Measurements from ENCODE around the gene CRTAP. TPM values are rescaled to one million over a fixed set of nuclear protein-coding genes. Genes with fewer than 3 reads are reported as not detected.

Gene CRTAP
- total RNA-seq, 2 donors from 2014 or later, result 164 to 166 TPM

DNA sequence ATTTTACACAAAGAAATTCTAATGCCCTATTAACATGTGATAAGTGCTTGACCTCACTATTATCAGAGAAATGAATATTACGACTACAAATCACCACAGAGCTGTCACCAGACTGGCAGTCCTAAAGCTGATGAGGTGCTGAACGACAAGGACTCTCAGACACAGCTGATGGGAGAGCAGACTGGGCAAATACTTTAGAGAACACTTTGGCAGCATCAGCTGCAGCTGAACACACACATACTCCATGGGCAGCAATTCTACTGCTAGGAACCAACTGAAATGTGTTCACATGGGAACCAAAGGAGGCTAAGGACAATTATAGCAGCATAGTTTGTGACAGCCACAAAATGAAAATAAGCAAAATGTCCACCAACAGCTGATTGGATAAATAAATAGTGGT, 59.3 kb downstream of the CRTAP start:
- Mint-ChIP-seq H3K4me3 (no peak overlapping the region), H3K27me3 (ENCODE audit: insufficient read depth) (peaks cover 3% of the 10 kb centered on the region), H3K4me1 (no peaks in the 10 kb centered on the region), H3K27ac (no peak overlapping the region), H3K36me3 (ENCODE audit: low read depth) (no peaks in the 10 kb centered on the region), H3K9me3 (peaks cover 3% of the 10 kb centered on the region)
- no peak overlapping the region for H3K27ac ChIP-seq (ENCODE audit: low read depth, low read length)
- H3K36me3 ChIP-seq (ENCODE audit: control insufficient read depth, insufficient read depth, low read length), result no peaks in the 10 kb centered on the region
- no peak for DNase-seq
- TF ChIP-seq, protein P1, sequence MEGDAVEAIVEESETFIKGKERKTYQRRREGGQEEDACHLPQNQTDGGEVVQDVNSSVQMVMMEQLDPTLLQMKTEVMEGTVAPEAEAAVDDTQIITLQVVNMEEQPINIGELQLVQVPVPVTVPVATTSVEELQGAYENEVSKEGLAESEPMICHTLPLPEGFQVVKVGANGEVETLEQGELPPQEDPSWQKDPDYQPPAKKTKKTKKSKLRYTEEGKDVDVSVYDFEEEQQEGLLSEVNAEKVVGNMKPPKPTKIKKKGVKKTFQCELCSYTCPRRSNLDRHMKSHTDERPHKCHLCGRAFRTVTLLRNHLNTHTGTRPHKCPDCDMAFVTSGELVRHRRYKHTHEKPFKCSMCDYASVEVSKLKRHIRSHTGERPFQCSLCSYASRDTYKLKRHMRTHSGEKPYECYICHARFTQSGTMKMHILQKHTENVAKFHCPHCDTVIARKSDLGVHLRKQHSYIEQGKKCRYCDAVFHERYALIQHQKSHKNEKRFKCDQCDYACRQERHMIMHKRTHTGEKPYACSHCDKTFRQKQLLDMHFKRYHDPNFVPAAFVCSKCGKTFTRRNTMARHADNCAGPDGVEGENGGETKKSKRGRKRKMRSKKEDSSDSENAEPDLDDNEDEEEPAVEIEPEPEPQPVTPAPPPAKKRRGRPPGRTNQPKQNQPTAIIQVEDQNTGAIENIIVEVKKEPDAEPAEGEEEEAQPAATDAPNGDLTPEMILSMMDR (conservative IDR thresholded peaks at IDR 0.05), result no peak
- H3K4me3 ChIP-seq (ENCODE audit: low read length), result no peak overlapping the region
- no peak overlapping the region for H3K9ac ChIP-seq (ENCODE audit: extremely low read depth, low read length, poor library complexity, severe bottlenecking)
- H3K4me1 ChIP-seq (ENCODE audit: control insufficient read depth, insufficient read depth, low read length), result no peaks in the 10 kb centered on the region
- no peaks in the 10 kb centered on the region for H3K27me3 ChIP-seq (ENCODE audit: control insufficient read depth, insufficient read depth, low read length, poor library complexity, severe bottlenecking)
- H3K9me3 ChIP-seq (ENCODE audit: control insufficient read depth, low read length), result no peaks in the 10 kb centered on the region
- WGBS, 2 experiments (ENCODE audit: insufficient coverage in 1 of 2, insufficient read length in 1 of 2), result 45 to 80% methylated on average over 1 to 2 of the region's 2 CpGs

DNA sequence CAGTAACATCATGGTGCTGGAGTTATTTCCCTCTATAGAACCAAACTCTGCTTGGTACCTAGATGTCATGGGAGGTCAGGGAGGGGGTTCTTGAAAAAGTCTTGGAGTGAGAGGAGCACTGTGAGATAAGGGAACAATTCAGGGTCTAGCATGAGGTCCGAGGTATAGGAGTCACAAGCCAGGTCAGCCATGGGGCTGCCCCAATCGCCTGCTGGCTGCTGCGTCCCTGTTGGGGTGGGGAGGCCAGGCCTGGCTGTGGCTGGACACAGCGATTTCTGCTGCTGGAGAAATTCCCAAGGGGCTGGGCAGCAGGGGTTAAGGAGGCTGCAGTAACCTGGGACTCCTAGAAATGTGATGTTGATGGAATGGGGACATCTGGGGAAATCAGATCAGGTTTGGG, 59.9 kb downstream of the CRTAP start:
- Mint-ChIP-seq H3K36me3 (ENCODE audit: low read depth) (no peaks in the 10 kb centered on the region), H3K27me3 (ENCODE audit: insufficient read depth) (peaks cover 3% of the 10 kb centered on the region), H3K4me1 (no peaks in the 10 kb centered on the region), H3K9me3 (peaks cover 7% of the 10 kb centered on the region), H3K27ac (no peak overlapping the region), H3K4me3 (no peak overlapping the region)
- no peaks in the 10 kb centered on the region for H3K36me3 ChIP-seq (ENCODE audit: control insufficient read depth, insufficient read depth, low read length)
- H3K9me3 ChIP-seq (ENCODE audit: control insufficient read depth, low read length), result no peaks in the 10 kb centered on the region
- H3K4me1 ChIP-seq (ENCODE audit: control insufficient read depth, insufficient read depth, low read length), result no peaks in the 10 kb centered on the region
- no peaks in the 10 kb centered on the region for H3K27me3 ChIP-seq (ENCODE audit: control insufficient read depth, insufficient read depth, low read length, poor library complexity, severe bottlenecking)
- no peak overlapping the region for H3K27ac ChIP-seq (ENCODE audit: low read depth, low read length)
- TF ChIP-seq, protein P1 (conservative IDR thresholded peaks at IDR 0.05), result no peak
- H3K9ac ChIP-seq (ENCODE audit: extremely low read depth, low read length, poor library complexity, severe bottlenecking), result no peak overlapping the region
- 80 to 89% methylated on average over 1 to 4 of the region's 4 CpGs for WGBS, 2 experiments (ENCODE audit: insufficient coverage in 1 of 2, insufficient read length in 1 of 2)
- H3K4me3 ChIP-seq (ENCODE audit: low read length), result no peak overlapping the region
- DNase-seq, result no peak

DNA sequence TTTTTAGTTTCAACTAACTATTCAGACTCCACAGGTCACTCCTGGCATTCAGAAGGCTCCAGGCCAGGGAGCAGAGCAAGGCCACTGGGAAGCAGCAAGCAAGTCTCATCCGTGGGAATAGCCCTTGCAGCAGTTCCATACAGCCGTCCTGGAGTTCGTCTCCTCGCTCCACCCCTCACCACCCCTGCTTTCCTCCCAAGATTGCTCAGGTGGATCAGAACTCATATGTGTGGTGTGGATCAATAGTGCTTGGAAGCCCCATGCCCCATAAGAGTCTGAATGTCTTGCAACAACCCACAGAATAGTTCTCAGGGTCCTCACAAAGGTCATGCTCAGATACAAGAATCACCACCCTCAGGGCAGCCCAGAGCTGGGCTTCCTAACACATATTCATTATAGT, 60.3 kb downstream of the CRTAP start:
- Mint-ChIP-seq H3K4me1 (no peaks in the 10 kb centered on the region), H3K27me3 (ENCODE audit: insufficient read depth) (peaks cover 3% of the 10 kb centered on the region), H3K9me3 (peaks cover 9% of the 10 kb centered on the region), H3K36me3 (ENCODE audit: low read depth) (no peaks in the 10 kb centered on the region), H3K4me3 (no peak overlapping the region), H3K27ac (no peak overlapping the region)
- H3K4me1 ChIP-seq (ENCODE audit: control insufficient read depth, insufficient read depth, low read length), result no peaks in the 10 kb centered on the region
- TF ChIP-seq, protein P1 (conservative IDR thresholded peaks at IDR 0.05), result no peak
- H3K9me3 ChIP-seq (ENCODE audit: control insufficient read depth, low read length), result peaks cover 1% of the 10 kb centered on the region
- H3K27me3 ChIP-seq (ENCODE audit: control insufficient read depth, insufficient read depth, low read length, poor library complexity, severe bottlenecking), result no peaks in the 10 kb centered on the region
- WGBS, 2 experiments (ENCODE audit: insufficient coverage in 1 of 2, insufficient read length in 1 of 2), result 67 to 69% methylated on average over 3 to 4 of the region's 4 CpGs
- no peak overlapping the region for H3K4me3 ChIP-seq (ENCODE audit: low read length)
- no peak overlapping the region for H3K9ac ChIP-seq (ENCODE audit: extremely low read depth, low read length, poor library complexity, severe bottlenecking)
- DNase-seq, result no peak
- no peak overlapping the region for H3K27ac ChIP-seq (ENCODE audit: low read depth, low read length)
- no peaks in the 10 kb centered on the region for H3K36me3 ChIP-seq (ENCODE audit: control insufficient read depth, insufficient read depth, low read length)
